Measurements from ENCODE around the gene SLAMF6. TPM values are rescaled to one million over a fixed set of nuclear protein-coding genes. Genes with fewer than 3 reads are reported as not detected.

Gene SLAMF6
- total RNA-seq, 4 donors from 2014 or later = 0.80 to 1.0 TPM; not detected in 2

- H3K9me3 ChIP-seq = no peaks in the 10 kb centered on the region
- no peak overlapping the region for H3K27ac ChIP-seq
- 86% methylated on average over 3 of the region's 3 CpGs for WGBS
- DNase-seq (ENCODE audit: low spot score in 2 of 2) = no peak
- TF ChIP-seq EP300 (IDR thresholded peaks at IDR 0.05) (no peak), POLR2AphosphoS5 (IDR thresholded peaks at IDR 0.05) (no peak), POLR2A (IDR thresholded peaks at IDR 0.05) (no peak)
- TF ChIP-seq, protein P1, sequence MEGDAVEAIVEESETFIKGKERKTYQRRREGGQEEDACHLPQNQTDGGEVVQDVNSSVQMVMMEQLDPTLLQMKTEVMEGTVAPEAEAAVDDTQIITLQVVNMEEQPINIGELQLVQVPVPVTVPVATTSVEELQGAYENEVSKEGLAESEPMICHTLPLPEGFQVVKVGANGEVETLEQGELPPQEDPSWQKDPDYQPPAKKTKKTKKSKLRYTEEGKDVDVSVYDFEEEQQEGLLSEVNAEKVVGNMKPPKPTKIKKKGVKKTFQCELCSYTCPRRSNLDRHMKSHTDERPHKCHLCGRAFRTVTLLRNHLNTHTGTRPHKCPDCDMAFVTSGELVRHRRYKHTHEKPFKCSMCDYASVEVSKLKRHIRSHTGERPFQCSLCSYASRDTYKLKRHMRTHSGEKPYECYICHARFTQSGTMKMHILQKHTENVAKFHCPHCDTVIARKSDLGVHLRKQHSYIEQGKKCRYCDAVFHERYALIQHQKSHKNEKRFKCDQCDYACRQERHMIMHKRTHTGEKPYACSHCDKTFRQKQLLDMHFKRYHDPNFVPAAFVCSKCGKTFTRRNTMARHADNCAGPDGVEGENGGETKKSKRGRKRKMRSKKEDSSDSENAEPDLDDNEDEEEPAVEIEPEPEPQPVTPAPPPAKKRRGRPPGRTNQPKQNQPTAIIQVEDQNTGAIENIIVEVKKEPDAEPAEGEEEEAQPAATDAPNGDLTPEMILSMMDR (IDR thresholded peaks at IDR 0.05) = no peak
- H3K4me3 ChIP-seq = no peak overlapping the region
- H3K27me3 ChIP-seq = no peaks in the 10 kb centered on the region
- no peaks in the 10 kb centered on the region for H3K4me1 ChIP-seq
- no peaks in the 10 kb centered on the region for H3K36me3 ChIP-seq
These were observed 28.4 kb downstream of the SLAMF6 start for GRCh38 chr1:160494620-160495019.

- no peak overlapping the region for H3K27ac ChIP-seq
- H3K4me1 ChIP-seq = no peaks in the 10 kb centered on the region
- no peaks in the 10 kb centered on the region for H3K9me3 ChIP-seq
- no peak for TF ChIP-seq POLR2A (IDR thresholded peaks at IDR 0.05)
- no peak for TF ChIP-seq POLR2AphosphoS5 (IDR thresholded peaks at IDR 0.05)
- TF ChIP-seq, protein P1 (IDR thresholded peaks at IDR 0.05) = no peak
- no peak for TF ChIP-seq EP300 (IDR thresholded peaks at IDR 0.05)
- H3K4me3 ChIP-seq = no peak overlapping the region
- DNase-seq (ENCODE audit: low spot score in 2 of 2) = no peak
- H3K36me3 ChIP-seq = no peaks in the 10 kb centered on the region
- 82% methylated on average over 2 of the region's 2 CpGs for WGBS
- H3K27me3 ChIP-seq = no peaks in the 10 kb centered on the region
These were observed 30.4 kb downstream of the SLAMF6 start for GRCh38 chr1:160492617-160493016.

GRCh38 chr1:160491981-160492380 is 31.1 kb downstream of the SLAMF6 start:
- Histone ChIP-seq H3K9me3 (no peaks in the 10 kb centered on the region), H3K27me3 (no peaks in the 10 kb centered on the region), H3K4me1 (no peaks in the 10 kb centered on the region), H3K4me3 (no peak overlapping the region), H3K36me3 (no peaks in the 10 kb centered on the region), H3K27ac (no peak overlapping the region)
- 94% methylated on average over 3 of the region's 3 CpGs for WGBS
- TF ChIP-seq POLR2A (IDR thresholded peaks at IDR 0.05) = no peak
- no peak for DNase-seq (ENCODE audit: low spot score in 2 of 2)

GRCh38 chr1:160491017-160491416 is 32.0 kb downstream of the SLAMF6 start:
- Histone ChIP-seq H3K9me3 (no peaks in the 10 kb centered on the region), H3K27ac (no peak overlapping the region), H3K27me3 (no peaks in the 10 kb centered on the region), H3K4me3 (no peak overlapping the region), H3K36me3 (no peaks in the 10 kb centered on the region), H3K4me1 (no peaks in the 10 kb centered on the region)
- WGBS = 71% methylated on average over 4 of the region's 4 CpGs
- DNase-seq (ENCODE audit: low spot score in 2 of 2) = no peak
- TF ChIP-seq POLR2A (IDR thresholded peaks at IDR 0.05) = no peak
- no peak for TF ChIP-seq EP300 (IDR thresholded peaks at IDR 0.05)
- TF ChIP-seq, protein P1 (IDR thresholded peaks at IDR 0.05) = no peak
- TF ChIP-seq POLR2AphosphoS5 (IDR thresholded peaks at IDR 0.05) = no peak

GRCh38 chr1:160489513-160490261 is 33.4 kb downstream of the SLAMF6 start:
- Histone ChIP-seq H3K9me3 (no peaks in the 10 kb centered on the region), H3K27ac (no peak overlapping the region), H3K4me3 (no peak overlapping the region), H3K36me3 (no peaks in the 10 kb centered on the region), H3K27me3 (no peaks in the 10 kb centered on the region), H3K4me1 (no peaks in the 10 kb centered on the region)
- DNase-seq (ENCODE audit: low spot score in 2 of 2) = no peak
- TF ChIP-seq, protein P1 (IDR thresholded peaks at IDR 0.05) = no peak
- no peak for TF ChIP-seq EP300 (IDR thresholded peaks at IDR 0.05)
- no peak for TF ChIP-seq POLR2A (IDR thresholded peaks at IDR 0.05)
- no peak for TF ChIP-seq POLR2AphosphoS5 (IDR thresholded peaks at IDR 0.05)
- 74% methylated on average over 4 of the region's 4 CpGs for WGBS
